OCI-LY1 (cell line): ENCODE results near the gene LAMC3.

Experiments used
- H2AFZ ChIP-seq: fragments of 200-600 bp; sonication (generic), shearing (Covaris generic); 2 replicates; pipeline ENCODE4 v1.6.0; 2014; ENCODE audit warnings: antibody characterized with exemption, mild to moderate bottlenecking, low read length
- H3F3A ChIP-seq: fragments of 200-600 bp; sonication (generic), shearing (Covaris generic); 2 replicates; pipeline ENCODE4 v1.6.0; 2014; ENCODE audit warnings: mild to moderate bottlenecking, antibody characterized with exemption, low read length, moderate library complexity; ENCODE audit not compliant: insufficient read depth
- H3K27ac ChIP-seq: fragments of 200-600 bp; sonication (generic); 2 replicates; pipeline ENCODE4 v1.5.1; 2014; ENCODE audit warnings: low read length, mixed run types, mild to moderate bottlenecking, low read depth; ENCODE audit not compliant: poor library complexity, severe bottlenecking
- H3K27me3 ChIP-seq: fragments of 200-600 bp; sonication (generic); 2 replicates; pipeline ENCODE4 v1.6.0; 2014; ENCODE audit warnings: antibody characterized with exemption, mild to moderate bottlenecking, low read length, moderate library complexity; ENCODE audit not compliant: insufficient read depth
- H3K36me3 ChIP-seq: fragments of 200-600 bp; sonication (generic); 2 replicates; pipeline ENCODE4 v1.6.1; 2014; ENCODE audit warnings: mild to moderate bottlenecking, antibody characterized with exemption, low read length, moderate library complexity, mixed read lengths; ENCODE audit not compliant: insufficient read depth
- H3K4me1 ChIP-seq: fragments of 200-600 bp; sonication (generic); 2 replicates; pipeline ENCODE4 v1.5.1; 2014; ENCODE audit warnings: mild to moderate bottlenecking, low read length, moderate library complexity; ENCODE audit not compliant: insufficient read depth, severe bottlenecking
- H3K4me2 ChIP-seq: fragments of 200-600 bp; sonication (generic), shearing (Covaris generic); 2 replicates; pipeline ENCODE4 v1.6.1; 2014; ENCODE audit warnings: low read length
- H3K4me3 ChIP-seq: fragments of 200-600 bp; sonication (generic); 2 replicates; pipeline ENCODE4 v1.5.1; 2014; ENCODE audit warnings: low read length, low read depth, mild to moderate bottlenecking, mixed read lengths; ENCODE audit not compliant: poor library complexity, severe bottlenecking
- H3K79me2 ChIP-seq: fragments of 200-600 bp; shearing (Covaris generic); 2 replicates; pipeline ENCODE4 v1.6.1; 2016; ENCODE audit warnings: mixed run types, low read length, mixed read lengths; ENCODE audit not compliant: insufficient read depth
- H3K9ac ChIP-seq: fragments of 200-600 bp; sonication (generic), shearing (Covaris generic); 2 replicates; pipeline ENCODE4 v1.6.1; 2014; ENCODE audit warnings: mild to moderate bottlenecking, low read length, mixed read lengths
- H3K9me2 ChIP-seq: fragments of 200-600 bp; sonication (generic), shearing (Covaris generic); 2 replicates; pipeline ENCODE4 v1.6.1; 2014; ENCODE audit warnings: low read depth, mild to moderate bottlenecking, low read length, mixed read lengths
- H3K9me3 ChIP-seq: fragments of 200-600 bp; shearing (Covaris generic); 2 replicates; pipeline ENCODE4 v1.6.1; 2014; ENCODE audit warnings: low read length, mixed read lengths
- H4K20me1 ChIP-seq: fragments of 200-600 bp; sonication (generic), shearing (Covaris generic); 2 replicates; pipeline ENCODE4 v1.6.0; 2016; ENCODE audit warnings: mild to moderate bottlenecking, low read length; ENCODE audit not compliant: insufficient read depth
- EZH2 ChIP-seq: fragments of 200-600 bp; sonication (generic), shearing (Covaris generic); IDR thresholded peaks from 2 replicates; pipeline ENCODE4 v1.8.0; 2017; ENCODE audit warnings: borderline replicate concordance, mixed run types, mild to moderate bottlenecking, antibody characterized with exemption, low read length, moderate library complexity, mixed read lengths
- TF ChIP-seq, protein P1 (sequence below): fragments of 200-600 bp; sonication (generic), shearing (Covaris generic); IDR thresholded peaks from 2 replicates; pipeline ENCODE4 v1.5.1; 2017; ENCODE audit warnings: mild to moderate bottlenecking, antibody characterized with exemption, low read length, moderate library complexity, mixed read lengths

Gene LAMC3

GRCh38 chr9:131019388-131020239 is 10.6 kb downstream of the LAMC3 start:
- H3F3A ChIP-seq: no peaks in the 10 kb centered on the region
- H3K4me2 ChIP-seq: no peak overlapping the region
- H2AFZ ChIP-seq: no peak overlapping the region
- H3K9me2 ChIP-seq: no peaks in the 10 kb centered on the region
- H3K79me2 ChIP-seq: no peaks in the 10 kb centered on the region
- H3K4me1 ChIP-seq: no peaks in the 10 kb centered on the region
- H3K9me3 ChIP-seq: no peaks in the 10 kb centered on the region
- H3K4me3 ChIP-seq: no peak overlapping the region
- no peak overlapping the region for H3K27ac ChIP-seq
- TF ChIP-seq, protein P1, sequence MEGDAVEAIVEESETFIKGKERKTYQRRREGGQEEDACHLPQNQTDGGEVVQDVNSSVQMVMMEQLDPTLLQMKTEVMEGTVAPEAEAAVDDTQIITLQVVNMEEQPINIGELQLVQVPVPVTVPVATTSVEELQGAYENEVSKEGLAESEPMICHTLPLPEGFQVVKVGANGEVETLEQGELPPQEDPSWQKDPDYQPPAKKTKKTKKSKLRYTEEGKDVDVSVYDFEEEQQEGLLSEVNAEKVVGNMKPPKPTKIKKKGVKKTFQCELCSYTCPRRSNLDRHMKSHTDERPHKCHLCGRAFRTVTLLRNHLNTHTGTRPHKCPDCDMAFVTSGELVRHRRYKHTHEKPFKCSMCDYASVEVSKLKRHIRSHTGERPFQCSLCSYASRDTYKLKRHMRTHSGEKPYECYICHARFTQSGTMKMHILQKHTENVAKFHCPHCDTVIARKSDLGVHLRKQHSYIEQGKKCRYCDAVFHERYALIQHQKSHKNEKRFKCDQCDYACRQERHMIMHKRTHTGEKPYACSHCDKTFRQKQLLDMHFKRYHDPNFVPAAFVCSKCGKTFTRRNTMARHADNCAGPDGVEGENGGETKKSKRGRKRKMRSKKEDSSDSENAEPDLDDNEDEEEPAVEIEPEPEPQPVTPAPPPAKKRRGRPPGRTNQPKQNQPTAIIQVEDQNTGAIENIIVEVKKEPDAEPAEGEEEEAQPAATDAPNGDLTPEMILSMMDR: no peak
- no peak for TF ChIP-seq EZH2
- H4K20me1 ChIP-seq: no peaks in the 10 kb centered on the region
- H3K9ac ChIP-seq: no peak overlapping the region
- H3K27me3 ChIP-seq: no peaks in the 10 kb centered on the region
- no peaks in the 10 kb centered on the region for H3K36me3 ChIP-seq

DNA sequence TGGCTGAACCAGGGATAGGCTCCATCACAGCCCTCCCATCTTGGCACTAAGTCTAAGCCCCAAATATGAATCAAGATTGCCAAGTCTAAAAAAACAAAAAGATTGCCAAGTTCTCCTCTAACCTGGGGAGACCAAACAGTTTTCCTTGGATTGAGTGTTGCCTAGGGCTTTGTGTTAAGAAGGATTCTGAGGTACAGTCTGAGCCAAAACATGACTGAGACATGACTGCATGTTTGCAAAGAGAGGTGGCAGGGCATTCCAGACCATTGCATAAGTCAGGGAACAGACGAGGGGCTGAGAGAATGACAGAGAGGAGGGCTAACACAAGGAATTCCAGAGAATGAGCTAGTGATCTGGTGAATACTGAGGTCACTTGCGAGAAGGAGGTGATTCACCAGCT is 11.4 kb downstream of the LAMC3 start:
- Histone ChIP-seq H3K36me3 (no peaks in the 10 kb centered on the region), H3K9ac (no peak overlapping the region), H2AFZ (no peak overlapping the region), H3K4me2 (no peak overlapping the region), H3F3A (no peaks in the 10 kb centered on the region), H3K27ac (no peak overlapping the region), H3K27me3 (no peaks in the 10 kb centered on the region), H3K79me2 (no peaks in the 10 kb centered on the region), H4K20me1 (no peaks in the 10 kb centered on the region), H3K4me1 (no peaks in the 10 kb centered on the region), H3K9me2 (no peaks in the 10 kb centered on the region), H3K4me3 (no peak overlapping the region), H3K9me3 (no peaks in the 10 kb centered on the region)
- no peak for TF ChIP-seq EZH2
- TF ChIP-seq, protein P1: no peak

- H3K4me1 ChIP-seq: no peaks in the 10 kb centered on the region
- TF ChIP-seq, protein P1: no peak
- TF ChIP-seq EZH2: no peak
- no peaks in the 10 kb centered on the region for H3K79me2 ChIP-seq
- H3F3A ChIP-seq: no peaks in the 10 kb centered on the region
- H2AFZ ChIP-seq: no peak overlapping the region
- H3K36me3 ChIP-seq: no peaks in the 10 kb centered on the region
- H3K9me2 ChIP-seq: no peaks in the 10 kb centered on the region
- no peak overlapping the region for H3K9ac ChIP-seq
- H3K27ac ChIP-seq: no peak overlapping the region
- H3K4me3 ChIP-seq: no peak overlapping the region
- no peak overlapping the region for H3K4me2 ChIP-seq
- no peaks in the 10 kb centered on the region for H3K27me3 ChIP-seq
- H3K9me3 ChIP-seq: no peaks in the 10 kb centered on the region
- H4K20me1 ChIP-seq: no peaks in the 10 kb centered on the region
These were observed 11.9 kb downstream of the LAMC3 start for GRCh38 chr9:131020862-131021261.
